ENCODE measurements around the gene CBX5. TPM values are rescaled to one million over a fixed set of nuclear protein-coding genes. Genes with fewer than 3 reads are reported as not detected.
A peak's percentile ranks its signal among the peaks of the same experiment; 100 is the strongest.

The CBX5 gene
- total and polyA plus RNA-seq, 2 of the 8 experiments (the other 6 are each of a cell fraction or from before 2014, with no cell fraction given): 62.4 to 231 TPM

DNA sequence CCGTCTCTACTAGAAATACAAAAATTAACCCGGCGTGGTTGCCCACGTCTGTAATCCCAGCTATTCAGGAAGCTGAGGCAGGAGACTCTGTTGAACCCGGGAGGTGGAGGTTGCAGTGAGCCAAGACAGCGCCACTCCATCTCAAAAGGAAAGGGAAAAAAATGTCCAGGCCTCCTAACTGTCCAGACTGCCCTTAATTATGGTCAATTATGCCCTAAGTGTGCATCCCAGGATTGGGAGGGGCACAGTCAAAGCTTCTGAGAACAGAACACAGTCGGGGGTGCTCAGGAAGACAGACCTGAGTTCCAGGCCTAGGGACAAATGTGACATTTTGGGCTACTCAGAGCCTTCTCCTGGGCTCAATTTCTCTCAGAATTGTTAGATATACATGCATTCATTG lies 59.4 kb downstream of the CBX5 start:
- Histone ChIP-seq H3K79me1 (ENCODE audit: low read depth, low read length) (no peaks in the 10 kb centered on the region), H2BK20ac (ENCODE audit: low read length) (peak overlapping the region; percentile 86; the same call in 1 of the 2 replicates), H3K9me3 (ENCODE audit: insufficient read depth in 2 of 2, low read depth in 1 of 2, low read length in 1 of 2) (no peaks in the 10 kb centered on the region), H3K4me1 (replicated peaks in 1 of 4; ENCODE audit: control insufficient read depth in 3 of 4, insufficient read depth in 4 of 4, low read length in 3 of 4) (peaks cover 0 to 20% (median 15%) of the 10 kb centered on the region in 4 experiments; a peak in 6 of 7 replicates), H3K36me3 (ENCODE audit: control insufficient read depth in 2 of 4, insufficient read depth in 4 of 4, low read length in 3 of 4) (no peaks in the 10 kb centered on the region), H3K4ac (replicated peaks; ENCODE audit: insufficient read length, low read depth, low read length) (no peak overlapping the region), H3K14ac (ENCODE audit: insufficient read length) (no peak overlapping the region), H4K5ac (ENCODE audit: insufficient read length, low read depth, low read length) (no peak overlapping the region), H3K18ac (ENCODE audit: extremely low read depth, low read length) (peak overlapping the region; percentile 43; the same call in 1 of the 2 replicates), H4K20me1 (replicated peaks in 1 of 2; ENCODE audit: control insufficient read depth in 1 of 2, insufficient read depth in 2 of 2, low read length in 2 of 2) (no peaks in the 10 kb centered on the region), H3K27ac (ENCODE audit: low read depth, low read length) (no peak overlapping the region), H2BK15ac (ENCODE audit: low read length) (peak overlapping the region; percentile 72; the same call in 1 of the 2 replicates), H3K9ac (replicated peaks in 1 of 4; ENCODE audit: extremely low read depth in 1 of 4, low read depth in 3 of 4, low read length in 3 of 4) (no peak overlapping the region), H2BK5ac (ENCODE audit: low read depth, low read length) (no peak overlapping the region), H3K23ac (ENCODE audit: insufficient read length) (no peak overlapping the region), H4K8ac (ENCODE audit: extremely low read depth, insufficient read depth, low read length) (no peak overlapping the region), H2BK12ac (ENCODE audit: low read depth, low read length) (no peak overlapping the region), H3K27me3 (replicated peaks in 1 of 4; ENCODE audit: control insufficient read depth in 3 of 4, extremely low read depth in 1 of 4, insufficient read depth in 3 of 4, low read length in 3 of 4) (peaks cover 1 to 35% (median 25%) of the 10 kb centered on the region in 4 experiments; a peak in 6 of 7 replicates), H4K91ac (replicated peaks; ENCODE audit: insufficient read length, low read length) (no peak overlapping the region), H3K4me2 (ENCODE audit: insufficient read depth in 1 of 2, low read depth in 2 of 2, low read length in 2 of 2) (no peak overlapping the region), H2AK5ac (ENCODE audit: low read depth, low read length) (no peak overlapping the region), H2BK120ac (replicated peaks; ENCODE audit: low read depth, low read length) (no peak overlapping the region), H2AFZ (ENCODE audit: low read length) (no peak overlapping the region), H3K79me2 (ENCODE audit: control insufficient read depth in 1 of 2, insufficient read depth in 2 of 2, low read length in 2 of 2) (no peaks in the 10 kb centered on the region), H3K4me3 (ENCODE audit: extremely low read depth in 1 of 4, insufficient read depth in 2 of 4, low read depth in 3 of 4, low read length in 4 of 4) (no peak overlapping the region), H3K56ac (replicated peaks; ENCODE audit: insufficient read length, low read depth, low read length) (no peak overlapping the region), H3K23me2 (ENCODE audit: low read depth, low read length) (peaks cover 8% of the 10 kb centered on the region; the same call in 1 of the 2 replicates)
- DNase-seq (ENCODE audit: low read depth in 1 of 2, low spot score in 2 of 2) (no peak), FAIRE-seq (no peak)
- ChIA-PET POLR2A (ENCODE audit: partially characterized antibody) (interaction anchor here (1.1 to 6.6 kb wide), 9 partner anchors 9 to 66 kb away, joined by 3 to 52 read pairs (median 4); partner anchors contain the start of genes CBX5 and HNRNPA1), CTCF (ENCODE audit: partially characterized antibody) (interaction anchor here (0.7 to 3.3 kb wide), 22 partner anchors 8 to 179 kb away, joined by 3 to 16 read pairs (median 4); partner anchors contain the start of gene COPZ1)
- WGBS, 2 experiments (ENCODE audit: extremely low coverage in 1 of 2, insufficient coverage in 1 of 2, insufficient read length in 1 of 2, insufficient replicate concordance in 2 of 2, low coverage in 1 of 2, low lambda C conversion rate in 2 of 2, missing lambda C conversion rate in 1 of 2): 82% methylated on average over 7 of the region's 7 CpGs; no CpG with 5 or more reads in 1 of the 2 experiments
- TF ChIP-seq YY1 (IDR thresholded peaks at IDR 0.05; ENCODE audit: low read depth, low read length) (no peak), FOSL1 (IDR thresholded peaks at IDR 0.05; ENCODE audit: insufficient read depth, low read depth, low read length) (no peak), KDM5A (IDR thresholded peaks at IDR 0.05; ENCODE audit: low read length) (no peak), HDAC6 (IDR thresholded peaks at IDR 0.05; ENCODE audit: low read depth, low read length) (no peak), SUZ12 (IDR thresholded peaks at IDR 0.05; ENCODE audit: low read length) (no peak), NRF1 (IDR thresholded peaks at IDR 0.05; ENCODE audit: low read depth, low read length) (no peak)
- TF ChIP-seq, protein P1, sequence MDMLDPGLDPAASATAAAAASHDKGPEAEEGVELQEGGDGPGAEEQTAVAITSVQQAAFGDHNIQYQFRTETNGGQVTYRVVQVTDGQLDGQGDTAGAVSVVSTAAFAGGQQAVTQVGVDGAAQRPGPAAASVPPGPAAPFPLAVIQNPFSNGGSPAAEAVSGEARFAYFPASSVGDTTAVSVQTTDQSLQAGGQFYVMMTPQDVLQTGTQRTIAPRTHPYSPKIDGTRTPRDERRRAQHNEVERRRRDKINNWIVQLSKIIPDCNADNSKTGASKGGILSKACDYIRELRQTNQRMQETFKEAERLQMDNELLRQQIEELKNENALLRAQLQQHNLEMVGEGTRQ (IDR thresholded peaks at IDR 0.05; ENCODE audit: low read length): no peak
